ENCODE results near the gene CD81.

DNA sequence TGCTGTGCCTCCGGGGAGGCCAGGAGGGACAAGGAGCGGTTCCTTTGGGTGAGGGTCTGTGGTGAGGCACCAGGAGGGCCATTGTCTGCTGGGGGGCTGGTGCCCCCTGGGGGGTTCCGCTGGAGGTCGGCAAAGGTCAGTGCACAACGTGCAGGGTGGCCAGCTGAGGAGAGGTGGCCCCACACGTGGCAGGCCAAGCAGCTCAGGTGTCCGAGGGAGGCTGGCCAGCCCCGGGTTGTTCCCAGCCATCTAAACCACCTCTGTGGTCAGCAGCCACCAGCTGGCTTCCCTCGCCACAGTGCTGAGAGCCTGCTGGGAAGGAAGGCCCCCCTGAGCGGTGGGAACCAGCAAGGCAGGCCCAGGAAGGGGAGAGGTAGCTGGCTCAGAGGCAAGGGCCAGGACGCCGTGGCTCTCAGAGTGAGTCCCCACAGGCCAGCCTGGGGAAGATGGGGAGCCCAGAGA is 27.7 kb downstream of the CD81 start:
- TF ChIP-seq POLR2AphosphoS5 (IDR thresholded peaks at IDR 0.05) (no peak), CTCF (IDR thresholded peaks at IDR 0.05) (no peak), POLR2A (IDR thresholded peaks at IDR 0.05; ENCODE audit: low read depth) (no peak), EP300 (IDR thresholded peaks at IDR 0.05) (no peak)

All from esophagus muscularis mucosa (tissue), 4 donors.